ENCODE measurements around the gene ZRANB1.

ZRANB1 gene

DNA sequence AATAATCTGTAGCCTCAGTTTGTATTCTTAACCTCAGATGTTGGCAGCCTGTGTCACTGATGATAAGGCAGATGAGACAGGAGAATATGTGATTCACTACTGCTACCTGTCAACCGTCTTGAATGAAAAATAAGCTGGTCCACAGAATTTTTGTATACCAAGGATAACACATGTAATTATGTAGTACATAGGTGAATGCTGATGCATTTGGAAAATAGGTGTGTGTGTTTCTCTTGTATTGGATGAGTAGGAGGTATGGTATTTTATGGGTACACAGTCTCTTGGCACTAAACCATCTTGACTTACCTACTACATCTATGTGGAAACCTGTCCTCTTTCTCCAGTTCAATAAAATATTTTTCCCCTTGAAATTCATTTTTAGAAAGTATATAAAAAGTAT is 20.7 kb upstream of the ZRANB1 start:
- DNase-seq (ENCODE audit: low spot score) = no peak

DNA sequence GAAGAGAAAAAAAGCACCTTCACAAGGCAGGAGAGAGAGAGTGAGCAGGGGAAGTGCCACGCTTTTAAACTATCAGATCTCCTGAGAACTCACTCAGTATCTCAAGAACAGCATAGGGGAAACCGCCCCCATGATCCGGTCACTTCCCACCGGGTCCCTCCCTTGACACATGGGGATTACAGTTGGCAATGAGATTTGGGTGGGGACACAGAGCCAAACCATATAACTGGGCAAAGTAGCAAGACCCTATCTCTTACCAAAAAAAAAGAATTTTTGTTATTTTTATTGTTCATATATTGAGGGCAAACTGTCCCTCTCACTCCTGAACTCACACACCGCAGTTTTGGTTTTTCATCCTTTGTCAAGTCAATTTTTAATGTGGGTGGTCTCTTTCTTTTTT is 18.2 kb upstream of the ZRANB1 start:
- DNase-seq (ENCODE audit: low spot score) = no peak

DNA sequence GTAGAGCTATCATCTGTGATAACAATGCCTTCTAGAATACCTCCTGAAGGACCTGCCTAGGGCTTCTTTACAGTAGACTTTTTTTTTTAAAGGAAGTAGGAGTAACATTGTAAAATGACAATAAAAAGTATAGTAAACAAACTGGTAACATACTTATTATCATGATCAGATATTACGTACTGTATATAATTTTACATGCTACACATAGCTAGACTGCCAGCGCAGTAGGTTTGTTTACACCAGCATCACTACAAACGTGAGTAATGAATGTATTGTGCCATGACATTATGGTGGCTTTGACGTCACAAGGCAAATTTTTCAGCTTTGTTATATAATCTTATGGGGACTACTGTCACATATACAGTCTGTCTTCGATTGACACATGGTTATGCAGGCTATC is 15.4 kb upstream of the ZRANB1 start:
- no peak for DNase-seq (ENCODE audit: low spot score)

DNA sequence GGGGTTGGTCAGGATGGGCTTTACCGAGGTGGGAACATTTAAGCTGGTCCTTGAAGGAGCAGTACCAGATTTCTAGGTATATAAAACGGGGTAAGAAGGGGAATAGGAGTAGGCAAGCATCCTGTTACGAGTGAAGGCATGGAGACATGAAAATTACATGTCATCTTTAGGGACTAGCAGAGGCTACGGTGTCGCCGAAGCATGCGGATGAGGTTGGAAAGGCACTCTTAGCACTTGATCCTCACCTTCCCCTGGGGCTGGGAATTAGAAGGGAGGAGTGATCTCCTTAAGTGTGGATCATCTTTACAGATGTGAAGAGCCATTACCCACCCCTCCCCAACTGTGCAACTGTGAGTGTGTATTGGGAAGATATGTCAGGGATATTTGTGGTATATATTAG is 13.8 kb upstream of the ZRANB1 start:
- peak; percentile 72 for DNase-seq (ENCODE audit: low spot score)

DNA sequence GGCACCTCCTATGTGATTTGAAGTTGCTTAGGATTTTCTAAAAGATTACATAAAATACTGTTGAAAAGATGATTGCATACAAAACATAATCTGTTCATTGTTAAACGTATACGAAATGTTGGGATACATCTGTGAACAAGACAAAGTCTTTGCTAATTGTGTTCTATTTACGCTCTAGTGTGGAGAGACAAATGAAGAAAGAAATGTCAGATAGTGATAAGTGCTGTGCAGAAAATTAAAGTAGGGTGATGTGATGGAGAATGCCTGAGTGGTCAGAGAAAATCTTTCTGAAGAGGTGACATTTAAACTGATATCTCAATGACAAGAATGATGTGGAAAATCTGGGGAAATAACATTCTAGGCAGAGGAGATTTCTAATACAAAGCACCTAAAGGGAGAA is 13.4 kb upstream of the ZRANB1 start:
- no peak for DNase-seq (ENCODE audit: low spot score)

DNA sequence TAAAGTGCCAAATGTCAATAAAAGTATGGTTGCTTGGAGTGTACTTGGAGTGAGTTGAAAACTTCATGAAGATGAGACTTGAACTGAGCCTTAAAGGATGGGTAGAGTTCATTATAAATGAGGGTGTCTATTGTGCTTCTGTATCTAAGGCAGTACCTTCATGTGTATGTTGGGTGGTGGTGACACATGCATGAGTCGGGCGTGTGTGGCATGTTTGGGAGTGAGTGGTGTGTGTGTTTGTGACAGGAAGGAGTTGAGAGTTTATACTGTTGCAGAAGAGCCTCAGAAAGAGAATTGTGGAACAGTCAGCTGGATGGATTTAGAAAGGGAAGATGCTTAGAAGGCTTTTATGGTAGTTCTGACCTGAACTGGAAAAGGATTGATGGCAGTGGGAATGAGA is 6.0 kb upstream of the ZRANB1 start:
- DNase-seq (ENCODE audit: low spot score) = no peak

DNA sequence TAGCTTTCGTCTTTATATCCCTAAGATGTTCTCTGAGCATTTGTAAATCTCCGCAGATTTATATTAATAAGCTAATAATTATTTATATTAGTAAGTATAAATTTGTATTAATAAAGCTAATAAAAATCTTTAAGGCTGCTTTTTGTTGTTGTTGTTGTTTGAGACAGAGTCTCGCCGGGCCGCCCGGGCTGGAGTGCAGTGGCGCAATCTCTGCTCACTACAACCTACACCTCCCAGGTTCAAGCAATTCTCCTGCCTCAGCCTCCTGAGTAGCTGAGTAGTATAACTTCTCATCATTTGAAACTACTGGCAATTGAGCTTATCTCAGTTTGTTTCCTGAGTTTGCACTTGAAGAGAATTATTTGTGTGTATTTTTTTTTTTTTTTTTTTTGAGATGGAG is 5.1 kb upstream of the ZRANB1 start:
- DNase-seq (ENCODE audit: low spot score) = no peak

DNA sequence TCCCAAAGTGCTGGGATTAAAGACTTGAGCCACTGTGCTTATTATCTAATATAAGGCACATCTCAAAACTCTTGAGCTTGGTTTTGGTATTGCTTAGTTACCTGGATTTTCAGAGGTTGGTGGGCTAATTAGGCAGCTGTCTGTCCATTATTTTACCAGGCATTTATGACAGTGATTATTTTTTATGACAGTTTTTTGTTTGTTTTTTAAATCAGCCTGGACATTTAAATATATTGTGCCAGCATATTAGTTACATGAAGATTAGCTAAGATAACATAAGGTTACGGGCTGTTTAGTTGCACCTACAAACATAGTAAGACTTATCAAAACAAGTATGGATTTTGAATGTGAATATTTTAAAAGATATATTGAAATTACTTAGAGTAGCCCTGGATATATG is 2.6 kb upstream of the ZRANB1 start:
- no peak for DNase-seq (ENCODE audit: low spot score)

DNA sequence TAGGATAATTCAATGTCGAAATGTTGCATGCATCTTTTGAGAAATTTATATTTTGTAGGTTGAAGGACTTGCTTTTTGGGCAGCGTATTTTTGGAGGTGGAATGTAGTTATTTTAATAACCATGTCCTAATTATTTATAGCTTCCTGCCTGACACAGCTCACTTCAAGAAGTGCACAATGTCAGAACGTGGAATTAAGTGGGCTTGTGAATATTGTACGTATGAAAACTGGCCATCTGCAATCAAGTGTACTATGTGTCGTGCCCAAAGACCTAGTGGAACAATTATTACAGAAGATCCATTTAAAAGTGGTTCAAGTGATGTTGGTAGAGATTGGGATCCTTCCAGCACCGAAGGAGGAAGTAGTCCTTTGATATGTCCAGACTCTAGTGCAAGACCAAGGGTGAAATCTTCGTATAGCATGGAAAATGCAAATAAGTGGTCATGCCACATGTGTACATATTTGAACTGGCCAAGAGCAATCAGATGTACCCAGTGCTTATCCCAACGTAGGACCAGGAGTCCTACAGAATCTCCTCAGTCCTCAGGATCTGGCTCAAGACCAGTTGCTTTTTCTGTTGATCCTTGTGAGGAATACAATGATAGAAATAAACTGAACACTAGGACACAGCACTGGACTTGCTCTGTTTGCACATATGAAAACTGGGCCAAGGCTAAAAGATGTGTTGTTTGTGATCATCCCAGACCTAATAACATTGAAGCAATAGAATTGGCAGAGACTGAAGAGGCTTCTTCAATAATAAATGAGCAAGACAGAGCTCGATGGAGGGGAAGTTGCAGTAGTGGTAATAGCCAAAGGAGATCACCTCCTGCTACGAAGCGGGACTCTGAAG is 620 bp downstream of the ZRANB1 start:
- no peak for DNase-seq (ENCODE audit: low spot score)

DNA sequence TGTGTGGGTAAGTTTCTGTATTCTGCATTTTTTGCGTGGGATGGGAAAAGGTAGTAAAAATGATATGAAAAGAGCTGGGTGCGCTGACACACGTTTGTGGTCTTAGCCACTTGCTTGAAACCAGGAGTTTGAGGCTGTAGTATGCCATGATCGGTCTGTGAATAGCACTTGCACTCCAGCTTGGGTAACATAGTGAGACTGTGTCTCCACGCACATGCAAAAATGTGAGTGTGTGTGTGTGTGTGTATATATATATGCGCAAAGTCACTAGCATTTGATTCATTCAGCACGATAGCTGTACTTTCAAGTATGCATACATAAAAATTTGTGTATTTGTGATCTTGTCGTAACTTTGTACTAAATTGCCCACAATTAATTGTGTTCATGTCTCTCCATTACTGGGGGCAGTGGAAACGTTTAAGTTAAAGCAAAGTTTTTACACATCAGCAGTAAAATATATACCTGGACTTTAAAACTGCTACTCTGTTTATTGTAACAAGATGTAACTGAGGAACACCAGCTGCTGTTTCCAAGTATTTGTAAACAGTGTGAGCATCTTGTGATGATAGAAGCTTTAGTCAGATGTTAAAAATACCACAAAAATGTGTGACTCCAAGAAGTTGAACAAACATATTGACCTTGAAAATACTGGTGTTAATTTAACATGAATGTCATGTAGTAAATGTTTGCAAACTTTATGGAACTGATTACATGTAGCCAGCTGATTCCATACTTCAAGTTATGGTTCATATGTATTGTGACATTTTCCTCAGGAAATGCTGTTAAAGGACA is 1.6 kb downstream of the ZRANB1 start:
- DNase-seq (ENCODE audit: low spot score) = no peak

DNA sequence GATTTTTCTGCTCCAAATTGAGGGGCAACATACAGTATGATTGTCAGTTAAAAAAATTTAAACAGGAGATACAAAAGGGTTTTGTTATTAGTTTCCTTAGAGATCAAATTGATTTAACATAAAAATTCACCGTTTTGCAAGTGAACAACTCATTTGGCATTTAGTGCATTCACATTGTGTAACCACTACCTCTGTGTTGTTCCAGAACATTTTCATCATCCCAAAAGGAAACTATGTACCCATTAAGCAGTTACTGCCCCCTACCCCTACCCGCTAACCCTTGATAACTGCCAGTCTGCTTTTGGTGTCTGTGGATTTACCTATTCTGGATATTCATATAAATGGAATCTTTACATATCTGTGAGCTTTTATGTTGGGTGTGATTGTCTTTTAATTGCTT is 3.1 kb downstream of the ZRANB1 start:
- no peak for DNase-seq (ENCODE audit: low spot score)

DNA sequence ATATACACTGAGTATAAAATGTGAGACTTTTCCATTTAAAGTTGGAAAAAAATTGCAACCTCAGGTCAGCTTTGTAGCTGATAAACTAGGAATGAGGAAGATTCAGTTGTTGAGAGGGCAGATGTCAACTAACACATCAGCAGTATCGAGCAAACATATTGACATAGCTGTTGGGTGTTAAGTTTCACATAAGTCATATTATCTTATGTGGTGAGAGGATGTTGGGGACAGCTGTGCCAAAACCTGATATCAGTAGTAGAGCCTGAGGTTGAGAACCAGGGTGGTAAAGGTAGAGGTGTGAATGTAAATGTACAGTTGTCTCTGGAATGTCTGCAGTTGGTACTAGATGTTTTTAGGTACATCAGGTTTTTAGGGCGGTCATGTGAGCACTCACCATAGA is 5.0 kb downstream of the ZRANB1 start:
- no peak for DNase-seq (ENCODE audit: low spot score)

DNA sequence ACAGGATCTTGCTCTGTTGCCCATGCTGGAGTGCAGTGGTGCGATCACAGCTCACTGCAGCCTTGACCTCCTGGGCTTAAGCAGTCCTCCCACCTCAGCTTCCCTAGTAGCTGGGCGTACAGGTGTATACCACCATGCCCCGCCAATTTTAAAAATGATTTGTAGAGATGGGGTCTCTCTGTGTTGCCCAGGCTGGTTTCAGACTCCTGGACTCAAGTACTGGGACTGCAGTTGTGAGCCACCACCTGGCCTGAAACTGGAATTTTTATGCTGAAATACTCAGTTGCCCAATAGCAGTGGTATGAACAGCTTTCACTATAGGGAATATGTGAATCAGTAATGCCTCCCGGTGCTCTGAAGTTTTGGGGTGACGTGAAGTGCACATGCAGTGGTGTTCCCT is 7.6 kb downstream of the ZRANB1 start:
- DNase-seq (ENCODE audit: low spot score) = no peak

DNA sequence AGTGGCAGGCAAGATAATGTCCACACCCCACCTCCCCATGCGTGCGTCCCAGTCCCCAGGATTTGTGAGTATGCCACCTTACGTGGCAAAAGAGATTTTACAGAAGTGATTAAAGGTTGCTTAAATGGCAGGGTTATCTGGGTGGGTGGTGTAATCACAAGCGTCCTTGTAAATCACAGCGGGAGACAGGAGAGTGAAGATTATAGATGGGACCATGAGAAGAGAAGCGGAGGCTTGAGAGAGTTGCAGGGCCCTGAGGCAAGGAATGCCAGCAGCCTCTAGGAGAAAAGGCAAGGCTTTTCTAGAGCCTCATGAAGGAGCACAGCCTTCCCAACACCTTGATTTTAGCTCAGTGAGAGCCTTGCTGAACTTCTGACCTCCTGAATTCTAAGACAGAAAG is 10.2 kb downstream of the ZRANB1 start:
- no peak for DNase-seq (ENCODE audit: low spot score)

DNA sequence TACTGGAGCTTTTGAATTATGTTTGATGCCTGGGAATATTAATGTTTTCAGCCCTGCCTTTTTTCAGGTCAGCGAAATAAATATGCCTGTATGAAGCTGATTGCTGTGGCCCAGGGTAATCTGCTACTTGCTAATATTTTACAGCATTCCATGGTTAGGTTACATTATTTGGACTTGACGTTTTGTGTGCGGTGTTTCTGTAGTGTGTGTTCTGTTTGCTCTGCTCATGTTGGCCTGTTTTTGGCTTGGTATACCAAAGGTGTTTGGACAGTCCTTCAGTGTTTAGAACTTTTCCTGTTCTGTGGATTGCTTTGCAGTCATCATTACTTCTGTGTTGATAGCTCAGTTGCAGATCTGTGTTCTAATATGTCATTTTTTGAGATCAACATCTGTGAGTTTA is 11.5 kb downstream of the ZRANB1 start:
- no peak for DNase-seq (ENCODE audit: low spot score)

DNA sequence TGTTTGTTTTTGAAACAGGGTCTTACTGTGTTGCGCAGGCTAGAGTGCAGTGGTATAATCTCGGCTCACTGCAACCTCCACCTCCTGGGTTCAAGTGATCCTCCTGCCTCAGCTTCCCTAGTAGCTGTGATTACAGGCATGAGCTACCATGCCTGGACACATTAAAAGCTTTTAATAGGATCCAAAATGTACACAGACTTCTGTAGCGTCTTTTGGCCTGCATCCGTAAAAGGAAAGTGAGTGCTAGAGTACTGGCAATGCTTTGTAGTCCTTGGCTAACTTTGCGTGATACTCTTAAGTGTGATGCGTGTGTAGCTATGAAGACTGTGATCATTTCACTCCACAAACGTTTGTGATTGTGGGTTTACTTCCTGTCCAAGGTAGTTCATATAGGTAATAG is 13.3 kb downstream of the ZRANB1 start:
- DNase-seq (ENCODE audit: low spot score) = no peak

DNA sequence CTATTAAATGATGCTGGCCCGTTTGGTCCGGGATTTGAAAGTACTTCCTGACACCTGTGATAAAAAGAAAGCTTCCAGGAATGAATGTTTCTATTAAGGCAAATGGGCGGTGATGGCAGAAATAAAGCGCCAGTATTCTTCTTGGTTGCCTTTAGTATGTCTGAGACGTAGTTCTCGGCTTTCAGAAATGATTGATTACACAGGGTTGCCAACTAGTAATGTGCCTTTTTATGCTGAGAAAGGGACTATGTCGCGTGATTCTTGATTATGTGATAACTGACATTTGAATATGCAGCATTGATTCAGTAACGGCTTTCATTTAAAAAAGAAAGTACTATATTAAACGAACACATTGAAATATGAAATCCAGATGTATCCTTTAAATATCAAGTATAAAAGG is 13.9 kb downstream of the ZRANB1 start:
- DNase-seq (ENCODE audit: low spot score) = no peak

DNA sequence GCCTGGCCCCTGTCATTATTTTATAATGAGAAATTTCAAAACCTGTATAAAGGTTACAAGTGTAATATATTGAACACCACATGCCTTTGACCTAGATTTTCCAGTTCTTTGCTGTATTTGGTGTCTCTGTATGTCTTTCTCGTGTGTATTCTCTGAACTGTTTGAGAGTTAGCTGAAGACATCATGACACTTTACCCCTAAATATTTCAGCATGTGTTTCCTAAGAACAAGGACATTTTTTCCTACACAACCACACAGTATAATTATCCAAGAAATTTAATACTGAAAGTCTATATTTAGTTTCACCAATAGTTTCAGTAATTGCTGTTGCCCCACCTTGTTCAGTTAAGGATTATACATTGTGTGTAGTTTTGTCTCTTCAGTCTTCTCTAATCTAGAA is 14.8 kb downstream of the ZRANB1 start:
- DNase-seq (ENCODE audit: low spot score) = no peak

DNA sequence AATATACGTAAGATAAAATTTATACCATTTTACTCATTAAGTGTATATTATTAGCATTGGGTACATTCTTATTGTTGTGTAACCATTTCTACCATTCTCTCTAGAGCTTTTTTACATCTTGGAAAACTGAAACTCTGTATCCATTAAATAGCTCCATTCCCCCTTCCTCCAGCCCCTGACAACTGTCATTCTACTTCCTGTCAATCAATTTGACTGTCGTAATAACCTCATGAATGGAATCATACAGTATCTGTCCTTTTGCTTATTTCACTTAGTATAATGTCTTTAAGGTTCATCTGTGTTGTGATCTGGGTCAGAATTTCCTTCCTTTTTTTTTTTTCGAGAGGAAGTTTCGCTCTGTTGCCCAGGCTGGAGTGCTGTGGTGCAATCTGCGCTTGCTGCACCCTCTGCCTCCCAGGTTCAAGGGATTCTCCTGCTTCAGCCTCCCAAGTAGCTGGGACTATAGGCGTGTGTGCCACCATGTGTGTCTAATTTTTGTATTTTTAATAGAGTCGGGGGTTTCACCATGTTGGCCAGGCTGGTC is 15.6 kb downstream of the ZRANB1 start:
- no peak for DNase-seq (ENCODE audit: low spot score)

DNA sequence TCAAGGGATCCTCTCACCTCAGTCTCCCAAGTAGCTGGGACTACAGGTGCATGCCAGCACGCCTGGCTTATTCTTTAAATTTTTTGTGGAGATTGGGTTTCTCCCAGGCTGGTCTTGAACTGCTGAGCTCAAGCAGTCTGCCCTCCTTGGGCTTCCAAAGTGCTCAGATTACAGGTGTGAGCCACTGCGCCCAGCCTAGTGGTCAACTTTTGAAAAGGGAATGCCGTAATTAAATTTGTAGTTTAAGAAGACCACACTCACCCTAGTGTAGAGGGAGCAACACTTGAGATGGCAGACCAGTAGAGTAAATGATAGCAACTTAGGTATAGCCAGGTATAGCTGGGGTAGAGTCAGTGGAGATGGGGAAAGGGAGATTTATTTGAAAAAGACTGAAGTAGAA is 17.6 kb downstream of the ZRANB1 start:
- no peak for DNase-seq (ENCODE audit: low spot score)

DNA sequence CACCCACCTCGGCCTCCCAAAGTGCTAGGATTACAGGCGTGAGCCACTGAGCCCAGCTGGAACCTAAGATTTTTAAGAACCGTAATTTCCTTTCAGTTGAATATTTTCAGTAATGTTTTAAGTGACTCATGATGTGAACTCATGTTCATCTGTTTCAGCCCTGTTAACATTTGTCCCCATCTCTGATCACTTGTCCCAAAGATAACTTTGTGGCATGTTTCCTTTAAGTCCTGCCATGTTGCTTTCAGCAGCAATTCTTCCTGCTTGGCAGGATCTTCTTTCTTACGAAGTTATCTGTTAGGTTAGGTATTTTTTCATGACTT is 19.3 kb downstream of the ZRANB1 start:
- DNase-seq (ENCODE audit: low spot score) = no peak

DNA sequence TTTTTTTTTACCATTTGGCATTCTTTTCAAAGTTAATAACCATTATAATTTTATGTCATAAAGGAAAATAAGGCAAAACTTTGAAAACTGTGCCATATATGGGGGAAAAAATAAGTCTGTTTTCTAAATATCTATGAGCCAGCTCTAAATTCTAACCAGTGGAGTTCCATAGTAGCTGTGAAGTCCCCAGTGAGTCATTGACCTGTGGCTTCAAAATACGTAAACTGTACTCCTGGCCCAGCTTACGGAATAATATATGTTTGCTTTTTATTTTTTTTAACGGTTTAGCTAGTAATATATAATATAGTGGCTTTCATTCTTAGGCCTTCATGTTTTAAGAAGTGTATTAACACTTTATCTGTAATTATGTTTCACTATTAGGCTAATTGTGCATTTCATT is 20.5 kb downstream of the ZRANB1 start:
- no peak for DNase-seq (ENCODE audit: low spot score)

DNA sequence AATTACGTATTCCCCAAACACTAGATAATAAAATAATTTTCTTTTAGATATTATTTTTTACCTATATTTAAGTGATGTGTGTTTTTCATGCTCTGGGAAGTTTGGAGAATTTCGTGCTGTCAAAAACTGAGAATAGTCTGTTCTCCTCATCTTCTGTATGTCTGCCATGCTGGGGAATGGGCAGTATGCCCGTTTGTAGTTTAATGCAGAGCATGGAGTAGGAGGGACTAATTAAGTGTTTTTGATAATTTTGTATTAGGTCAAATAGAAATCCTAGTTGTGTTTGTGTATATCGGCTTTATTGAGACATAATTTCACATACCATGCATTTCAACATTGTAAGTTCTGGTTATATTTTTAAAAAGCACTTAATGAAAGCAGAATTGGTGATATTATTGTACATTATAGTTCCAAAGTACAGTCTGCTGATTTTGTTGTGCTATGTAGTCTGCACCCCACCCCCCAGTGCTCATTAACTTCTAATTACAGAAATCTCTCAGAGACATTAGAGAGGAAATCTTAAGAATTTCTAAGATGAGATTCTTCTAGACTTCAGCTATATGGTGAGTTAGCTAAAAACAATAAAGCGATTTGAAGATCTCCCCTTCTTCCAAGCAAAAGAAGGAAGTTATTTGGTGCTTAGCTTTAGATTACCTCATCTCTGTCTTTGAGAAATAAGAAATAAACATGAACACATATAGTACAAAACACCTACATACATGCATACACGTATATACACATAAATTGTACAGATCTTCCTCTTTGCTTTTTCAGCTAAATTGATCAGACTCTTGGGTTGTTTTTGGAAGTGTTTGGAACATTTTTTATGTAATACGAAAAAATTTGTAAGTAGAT is 22.2 kb downstream of the ZRANB1 start:
- no peak for DNase-seq (ENCODE audit: low spot score)
